HEK293 (cell line): Measurements from ENCODE around the gene EXOSC7.

Experiments
- BCL11B ChIP-seq: fragments of 450-650 bp; formaldehyde crosslinking; IDR thresholded peaks from 2 replicates; pipeline ENCODE4 v1.5.1; 2016; ENCODE audit warnings: low read depth, missing biosample characterization, missing genetic modification characterization
- HOXC10 ChIP-seq: sonication (generic); formaldehyde crosslinking; IDR thresholded peaks from 2 replicates; pipeline ENCODE4 v1.8.1; 2023; ENCODE audit warnings: mild to moderate bottlenecking, missing genetic modification reagents
- IKZF3 ChIP-seq: fragments of 450-650 bp; IDR thresholded peaks from 2 replicates; pipeline ENCODE4 v1.5.0; 2018; ENCODE audit warnings: missing biosample characterization, mild to moderate bottlenecking, missing genetic modification characterization, moderate library complexity
- KLF8 ChIP-seq: fragments of 450-650 bp; formaldehyde crosslinking; IDR thresholded peaks from 2 replicates; pipeline ENCODE4 v1.5.1; 2016; ENCODE audit warnings: missing biosample characterization, missing genetic modification characterization
- MEIS1 ChIP-seq: sonication (generic); formaldehyde crosslinking; IDR thresholded peaks from 2 replicates; pipeline ENCODE4 v1.8.1; 2022; ENCODE audit warnings: missing genetic modification reagents, mild to moderate bottlenecking, borderline replicate concordance
- OVOL3 ChIP-seq: fragments of 450-650 bp; formaldehyde crosslinking; IDR thresholded peaks from 2 replicates; pipeline ENCODE4 v1.5.1; 2016; ENCODE audit warnings: missing biosample characterization, missing genetic modification characterization
- YY2 ChIP-seq: fragments of 450-650 bp; formaldehyde crosslinking; IDR thresholded peaks from 2 replicates; pipeline ENCODE4 v1.5.1; 2016; ENCODE audit warnings: missing biosample characterization, missing genetic modification characterization
- ZBTB7A ChIP-seq: fragments of 450-650 bp; formaldehyde crosslinking; IDR thresholded peaks from 2 replicates; pipeline ENCODE4 v1.5.1; 2016; ENCODE audit warnings: low read depth, missing biosample characterization, missing genetic modification characterization
- ZBTB8A ChIP-seq: fragments of 450-650 bp; formaldehyde crosslinking; IDR thresholded peaks from 2 replicates; pipeline ENCODE4 v1.5.1; 2016; ENCODE audit warnings: missing biosample characterization, missing genetic modification characterization
- ZIC2 ChIP-seq: fragments of 450-650 bp; formaldehyde crosslinking; IDR thresholded peaks from 2 replicates; pipeline ENCODE4 v1.5.1; 2016; ENCODE audit warnings: missing biosample characterization, missing genetic modification characterization
- ZNF10 ChIP-seq: fragments of 450-650 bp; formaldehyde crosslinking; IDR thresholded peaks from 2 replicates; pipeline ENCODE4 v1.5.1; 2017; ENCODE audit warnings: missing biosample characterization, missing genetic modification characterization
- ZNF140 ChIP-seq: fragments of 450-650 bp; formaldehyde crosslinking; IDR thresholded peaks from 2 replicates; pipeline ENCODE4 v1.5.1; 2016; ENCODE audit warnings: missing biosample characterization, missing genetic modification characterization
- ZNF19 ChIP-seq: fragments of 450-650 bp; formaldehyde crosslinking; IDR thresholded peaks from 2 replicates; pipeline ENCODE4; 2016; ENCODE audit warnings: missing biosample characterization, missing genetic modification characterization, low read depth
- ZNF2 ChIP-seq: fragments of 450-650 bp; formaldehyde crosslinking; IDR thresholded peaks from 2 replicates; pipeline ENCODE4 v1.5.1; 2016; ENCODE audit warnings: missing biosample characterization, missing genetic modification characterization
- ZNF223 ChIP-seq: fragments of 450-650 bp; formaldehyde crosslinking; IDR thresholded peaks from 2 replicates; pipeline ENCODE4 v1.5.1; 2016; ENCODE audit warnings: missing biosample characterization, missing genetic modification characterization
- ZNF354C ChIP-seq: fragments of 450-650 bp; formaldehyde crosslinking; IDR thresholded peaks from 2 replicates; pipeline ENCODE4 v1.5.1; 2016; ENCODE audit warnings: missing biosample characterization, missing genetic modification characterization, low read depth, borderline replicate concordance
- ZNF548 ChIP-seq: fragments of 450-650 bp; formaldehyde crosslinking; IDR thresholded peaks from 2 replicates; pipeline ENCODE4 v1.5.1; 2016; ENCODE audit warnings: missing biosample characterization, missing genetic modification characterization
- ZNF571 ChIP-seq: fragments of 450-650 bp; formaldehyde crosslinking; IDR thresholded peaks from 2 replicates; pipeline ENCODE4 v1.5.0; 2017; ENCODE audit warnings: missing biosample characterization, missing genetic modification characterization
- ZNF670 ChIP-seq: fragments of 450-650 bp; formaldehyde crosslinking; IDR thresholded peaks from 2 replicates; pipeline ENCODE4 v1.5.1; 2016; ENCODE audit warnings: missing biosample characterization, missing genetic modification characterization, low read depth
- ZNF785 ChIP-seq: fragments of 450-650 bp; formaldehyde crosslinking; IDR thresholded peaks from 2 replicates; pipeline ENCODE4 v1.5.1; 2016; ENCODE audit warnings: missing biosample characterization, missing genetic modification characterization
- ZNF792 ChIP-seq: fragments of 450-650 bp; formaldehyde crosslinking; IDR thresholded peaks from 2 replicates; pipeline ENCODE4 v1.5.1; 2016; ENCODE audit warnings: missing biosample characterization, missing genetic modification characterization
- TF ChIP-seq, protein P1 (sequence below): fragments of 450-650 bp; formaldehyde crosslinking; conservative IDR thresholded peaks from 2 replicates; pipeline ENCODE4 v1.5.1; 2016; ENCODE audit warnings: low read depth, missing biosample characterization, missing genetic modification characterization
- TF ChIP-seq, protein P2 (sequence below): fragments of 450-650 bp; formaldehyde crosslinking; IDR thresholded peaks from 2 replicates; pipeline ENCODE4 v1.5.1; 2016; ENCODE audit warnings: missing biosample characterization, missing genetic modification characterization
- TF ChIP-seq, protein P3 (sequence below): fragments of 450-650 bp; formaldehyde crosslinking; IDR thresholded peaks from 2 replicates; pipeline ENCODE4 v1.5.1; 2016; ENCODE audit warnings: missing biosample characterization, missing genetic modification characterization
- TF ChIP-seq, protein P4 (sequence below): fragments of 450-650 bp; formaldehyde crosslinking; optimal IDR thresholded peaks from 2 replicates; pipeline ENCODE3; 2016; ENCODE audit warnings: missing biosample characterization, mild to moderate bottlenecking, missing genetic modification characterization
- TF ChIP-seq, protein P5 (sequence below): fragments of 450-650 bp; formaldehyde crosslinking; IDR thresholded peaks from 2 replicates; pipeline ENCODE4 v1.5.1; 2016; ENCODE audit warnings: missing biosample characterization, missing genetic modification characterization
- TF ChIP-seq, protein P6 (sequence below): sonication (generic); formaldehyde crosslinking; IDR thresholded peaks from 2 replicates; pipeline ENCODE4 v1.8.1; 2022; ENCODE audit warnings: mild to moderate bottlenecking, moderate library complexity, missing genetic modification reagents

Gene EXOSC7

DNA sequence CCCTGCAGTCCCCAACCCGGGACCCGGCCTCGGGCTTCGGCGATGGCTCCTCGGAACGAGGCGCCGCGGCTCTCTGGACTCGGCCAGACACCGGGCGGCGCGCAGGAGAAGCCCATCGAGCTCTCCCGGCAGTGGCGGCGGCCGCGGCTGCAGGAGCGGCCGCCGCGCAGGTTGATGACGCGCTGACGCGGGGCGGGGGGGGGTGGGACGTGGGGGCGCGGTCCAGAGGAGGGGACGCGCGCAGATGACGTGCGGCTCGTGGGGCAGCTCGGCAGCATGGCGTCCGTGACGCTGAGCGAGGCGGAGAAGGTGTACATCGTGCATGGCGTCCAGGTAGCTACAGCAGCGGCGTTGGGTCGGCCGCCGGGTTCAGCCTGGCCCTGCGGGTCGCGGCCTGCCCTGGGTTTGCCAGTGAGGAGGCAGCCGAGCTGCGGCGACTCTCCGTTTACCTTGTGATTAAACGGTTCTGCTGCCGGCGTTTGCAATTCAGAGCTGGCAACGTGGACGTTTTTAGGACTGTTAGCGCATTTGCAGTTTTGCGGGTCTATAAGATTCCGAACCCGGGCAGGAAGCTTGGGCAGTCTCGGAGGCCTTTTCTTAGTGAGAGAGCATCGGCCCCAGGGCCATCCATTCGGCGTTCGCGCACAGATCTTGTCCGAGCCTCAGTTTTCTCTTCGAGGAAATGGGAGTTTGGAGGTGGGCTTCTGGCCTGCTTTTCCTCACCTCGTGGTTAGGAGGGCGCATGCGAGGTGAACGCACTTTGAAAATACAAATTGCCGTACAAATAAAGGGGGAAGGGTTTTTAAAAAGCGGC lies at the start of gene EXOSC7, which contains the start of gene ZDHHC3 (continued):
- TF ChIP-seq, protein P1, sequence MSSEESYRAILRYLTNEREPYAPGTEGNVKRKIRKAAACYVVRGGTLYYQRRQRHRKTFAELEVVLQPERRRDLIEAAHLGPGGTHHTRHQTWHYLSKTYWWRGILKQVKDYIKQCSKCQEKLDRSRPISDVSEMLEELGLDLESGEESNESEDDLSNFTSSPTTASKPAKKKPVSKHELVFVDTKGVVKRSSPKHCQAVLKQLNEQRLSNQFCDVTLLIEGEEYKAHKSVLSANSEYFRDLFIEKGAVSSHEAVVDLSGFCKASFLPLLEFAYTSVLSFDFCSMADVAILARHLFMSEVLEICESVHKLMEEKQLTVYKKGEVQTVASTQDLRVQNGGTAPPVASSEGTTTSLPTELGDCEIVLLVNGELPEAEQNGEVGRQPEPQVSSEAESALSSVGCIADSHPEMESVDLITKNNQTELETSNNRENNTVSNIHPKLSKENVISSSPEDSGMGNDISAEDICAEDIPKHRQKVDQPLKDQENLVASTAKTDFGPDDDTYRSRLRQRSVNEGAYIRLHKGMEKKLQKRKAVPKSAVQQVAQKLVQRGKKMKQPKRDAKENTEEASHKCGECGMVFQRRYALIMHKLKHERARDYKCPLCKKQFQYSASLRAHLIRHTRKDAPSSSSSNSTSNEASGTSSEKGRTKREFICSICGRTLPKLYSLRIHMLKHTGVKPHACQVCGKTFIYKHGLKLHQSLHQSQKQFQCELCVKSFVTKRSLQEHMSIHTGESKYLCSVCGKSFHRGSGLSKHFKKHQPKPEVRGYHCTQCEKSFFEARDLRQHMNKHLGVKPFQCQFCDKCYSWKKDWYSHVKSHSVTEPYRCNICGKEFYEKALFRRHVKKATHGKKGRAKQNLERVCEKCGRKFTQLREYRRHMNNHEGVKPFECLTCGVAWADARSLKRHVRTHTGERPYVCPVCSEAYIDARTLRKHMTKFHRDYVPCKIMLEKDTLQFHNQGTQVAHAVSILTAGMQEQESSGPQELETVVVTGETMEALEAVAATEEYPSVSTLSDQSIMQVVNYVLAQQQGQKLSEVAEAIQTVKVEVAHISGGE (tag by site-specific recombination), result no peak
- TF ChIP-seq ZNF571 (tag by site-specific recombination) (no peak), ZNF785 (tag by site-specific recombination) (no peak), ZNF223 (no peak), ZNF2 (tag by site-specific recombination) (peak; percentile 35; the same call in 1 of the 2 replicates), ZNF10 (tag by site-specific recombination) (no peak), MEIS1 (CRISPR knock-in tag) (no peak), ZNF354C (tag by site-specific recombination) (no peak), BCL11B (tag by site-specific recombination) (no peak), ZNF792 (tag by site-specific recombination) (no peak), KLF8 (peak; percentile 54; the same call in 1 of the 2 replicates), ZBTB7A (no peak), ZNF548 (no peak), ZNF140 (tag by site-specific recombination) (no peak), OVOL3 (no peak), ZNF19 (no peak), YY2 (peak; percentile 68), HOXC10 (CRISPR knock-in tag) (no peak), ZBTB8A (tag by site-specific recombination) (no peak), IKZF3 (no peak), ZNF670 (tag by site-specific recombination) (no peak), ZIC2 (tag by site-specific recombination) (no peak)
- TF ChIP-seq, protein P2, sequence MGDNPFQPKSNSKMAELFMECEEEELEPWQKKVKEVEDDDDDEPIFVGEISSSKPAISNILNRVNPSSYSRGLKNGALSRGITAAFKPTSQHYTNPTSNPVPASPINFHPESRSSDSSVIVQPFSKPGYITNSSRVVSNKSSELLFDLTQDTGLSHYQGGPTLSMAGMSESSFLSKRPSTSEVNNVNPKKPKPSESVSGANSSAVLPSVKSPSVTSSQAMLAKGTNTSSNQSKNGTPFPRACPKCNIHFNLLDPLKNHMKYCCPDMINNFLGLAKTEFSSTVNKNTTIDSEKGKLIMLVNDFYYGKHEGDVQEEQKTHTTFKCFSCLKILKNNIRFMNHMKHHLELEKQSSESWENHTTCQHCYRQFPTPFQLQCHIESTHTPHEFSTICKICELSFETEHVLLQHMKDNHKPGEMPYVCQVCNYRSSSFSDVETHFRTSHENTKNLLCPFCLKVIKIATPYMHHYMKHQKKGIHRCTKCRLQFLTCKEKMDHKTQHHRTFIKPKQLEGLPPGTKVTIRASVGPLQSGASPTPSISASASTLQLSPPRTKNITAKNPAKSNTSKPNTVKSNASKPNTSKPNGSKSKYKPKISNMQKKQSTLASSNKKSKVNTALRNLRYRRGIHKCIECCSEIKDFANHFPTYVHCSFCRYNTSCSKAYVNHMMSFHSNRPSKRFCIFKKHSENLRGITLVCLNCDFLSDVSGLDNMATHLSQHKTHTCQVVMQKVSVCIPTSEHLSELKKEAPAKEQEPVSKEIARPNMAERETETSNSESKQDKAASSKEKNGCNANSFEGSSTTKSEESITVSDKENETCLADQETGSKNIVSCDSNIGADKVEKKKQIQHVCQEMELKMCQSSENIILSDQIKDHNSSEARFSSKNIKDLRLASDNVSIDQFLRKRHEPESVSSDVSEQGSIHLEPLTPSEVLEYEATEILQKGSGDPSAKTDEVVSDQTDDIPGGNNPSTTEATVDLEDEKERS (tag by site-specific recombination), result no peak
- TF ChIP-seq, protein P3, sequence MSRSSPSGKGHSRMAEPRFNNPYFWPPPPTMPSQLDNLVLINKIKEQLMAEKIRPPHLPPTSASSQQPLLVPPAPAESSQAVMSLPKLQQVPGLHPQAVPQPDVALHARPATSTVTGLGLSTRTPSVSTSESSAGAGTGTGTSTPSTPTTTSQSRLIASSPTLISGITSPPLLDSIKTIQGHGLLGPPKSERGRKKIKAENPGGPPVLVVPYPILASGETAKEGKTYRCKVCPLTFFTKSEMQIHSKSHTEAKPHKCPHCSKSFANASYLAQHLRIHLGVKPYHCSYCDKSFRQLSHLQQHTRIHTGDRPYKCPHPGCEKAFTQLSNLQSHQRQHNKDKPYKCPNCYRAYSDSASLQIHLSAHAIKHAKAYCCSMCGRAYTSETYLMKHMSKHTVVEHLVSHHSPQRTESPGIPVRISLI (tag by site-specific recombination), result no peak
- TF ChIP-seq, protein P4, sequence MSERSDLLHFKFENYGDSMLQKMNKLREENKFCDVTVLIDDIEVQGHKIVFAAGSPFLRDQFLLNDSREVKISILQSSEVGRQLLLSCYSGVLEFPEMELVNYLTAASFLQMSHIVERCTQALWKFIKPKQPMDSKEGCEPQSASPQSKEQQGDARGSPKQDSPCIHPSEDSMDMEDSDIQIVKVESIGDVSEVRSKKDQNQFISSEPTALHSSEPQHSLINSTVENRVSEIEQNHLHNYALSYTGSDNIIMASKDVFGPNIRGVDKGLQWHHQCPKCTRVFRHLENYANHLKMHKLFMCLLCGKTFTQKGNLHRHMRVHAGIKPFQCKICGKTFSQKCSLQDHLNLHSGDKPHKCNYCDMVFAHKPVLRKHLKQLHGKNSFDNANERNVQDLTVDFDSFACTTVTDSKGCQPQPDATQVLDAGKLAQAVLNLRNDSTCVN, result peak; percentile 63
- TF ChIP-seq, protein P5, sequence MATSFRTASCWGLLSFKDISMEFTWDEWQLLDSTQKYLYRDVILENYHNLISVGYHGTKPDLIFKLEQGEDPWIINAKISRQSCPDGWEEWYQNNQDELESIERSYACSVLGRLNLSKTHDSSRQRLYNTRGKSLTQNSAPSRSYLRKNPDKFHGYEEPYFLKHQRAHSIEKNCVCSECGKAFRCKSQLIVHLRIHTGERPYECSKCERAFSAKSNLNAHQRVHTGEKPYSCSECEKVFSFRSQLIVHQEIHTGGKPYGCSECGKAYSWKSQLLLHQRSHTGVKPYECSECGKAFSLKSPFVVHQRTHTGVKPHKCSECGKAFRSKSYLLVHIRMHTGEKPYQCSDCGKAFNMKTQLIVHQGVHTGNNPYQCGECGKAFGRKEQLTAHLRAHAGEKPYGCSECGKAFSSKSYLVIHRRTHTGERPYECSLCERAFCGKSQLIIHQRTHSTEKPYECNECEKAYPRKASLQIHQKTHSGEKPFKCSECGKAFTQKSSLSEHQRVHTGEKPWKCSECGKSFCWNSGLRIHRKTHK (tag by site-specific recombination), result no peak
- TF ChIP-seq, protein P6, sequence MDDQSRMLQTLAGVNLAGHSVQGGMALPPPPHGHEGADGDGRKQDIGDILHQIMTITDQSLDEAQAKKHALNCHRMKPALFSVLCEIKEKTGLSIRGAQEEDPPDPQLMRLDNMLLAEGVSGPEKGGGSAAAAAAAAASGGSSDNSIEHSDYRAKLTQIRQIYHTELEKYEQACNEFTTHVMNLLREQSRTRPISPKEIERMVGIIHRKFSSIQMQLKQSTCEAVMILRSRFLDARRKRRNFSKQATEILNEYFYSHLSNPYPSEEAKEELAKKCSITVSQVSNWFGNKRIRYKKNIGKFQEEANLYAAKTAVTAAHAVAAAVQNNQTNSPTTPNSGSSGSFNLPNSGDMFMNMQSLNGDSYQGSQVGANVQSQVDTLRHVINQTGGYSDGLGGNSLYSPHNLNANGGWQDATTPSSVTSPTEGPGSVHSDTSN, result no peak
